ENCODE measurements around the gene INPP4A. TPM values are rescaled to one million over a fixed set of nuclear protein-coding genes. Genes with fewer than 3 reads are reported as not detected.

The INPP4A gene
- total and polyA plus RNA-seq, 2 donors (not counting 3 experiments of a cell fraction or from before 2014, with no cell fraction given), result 14.9 to 28.8 TPM

GRCh38 chr2:98506881-98507280 lies 62.2 kb downstream of the INPP4A start:
- no peak for FAIRE-seq
- Histone ChIP-seq H3K9ac (replicated peaks; ENCODE audit: extremely low read depth, insufficient read depth, low read length) (no peak overlapping the region), H3K9me3 (replicated peaks; ENCODE audit: control insufficient read depth, insufficient read depth, low read length) (no peaks in the 10 kb centered on the region), H3K79me2 (ENCODE audit: control insufficient read depth, insufficient read depth, low read length) (no peaks in the 10 kb centered on the region), H3K9me1 (replicated peaks; ENCODE audit: control insufficient read depth, extremely low read depth, insufficient read depth, low read length) (no peaks in the 10 kb centered on the region), H4K20me1 (replicated peaks; ENCODE audit: control insufficient read depth, extremely low read depth, insufficient read depth, low read length) (no peaks in the 10 kb centered on the region), H3K4me1 (ENCODE audit: control insufficient read depth, extremely low read depth, insufficient read depth, low read length) (peaks cover 3% of the 10 kb centered on the region), H3K4me2 (ENCODE audit: insufficient read depth, low read length) (no peak overlapping the region), H3K27ac (ENCODE audit: insufficient read depth, low read depth, low read length) (no peak overlapping the region), H2AFZ (ENCODE audit: low read depth, low read length) (no peak overlapping the region), H3K36me3 (ENCODE audit: control insufficient read depth in 2 of 2, extremely low read depth in 1 of 2, insufficient read depth in 2 of 2, low read length in 2 of 2) (no peaks in the 10 kb centered on the region), H3K27me3 (ENCODE audit: control insufficient read depth in 2 of 2, insufficient read depth in 2 of 2, low read length in 2 of 2) (no peaks in the 10 kb centered on the region), H3K4me3 (replicated peaks in 1 of 3; ENCODE audit: insufficient read depth in 1 of 3, low read depth in 1 of 3, low read length in 3 of 3) (no peak overlapping the region)
- no TSS peak for BruUV-seq (replicated peaks)
- no peak for DNase-seq (ENCODE audit: low read depth, low spot score)
- TF ChIP-seq JUN (IDR thresholded peaks at IDR 0.05; ENCODE audit: borderline replicate concordance, insufficient read depth, insufficient read length, low read depth), result no peak
- TF ChIP-seq POLR2A (IDR thresholded peaks at IDR 0.05; ENCODE audit: low read depth, low read length), result no peak
- no peak for TF ChIP-seq EZH2 (IDR thresholded peaks at IDR 0.05; ENCODE audit: borderline replicate concordance, low read depth, low read length, severe bottlenecking)
- no peak for TF ChIP-seq POLR2AphosphoS5 (IDR thresholded peaks at IDR 0.05; ENCODE audit: insufficient read depth, low read depth, low read length)
- no peak for TF ChIP-seq FOS (IDR thresholded peaks at IDR 0.05; ENCODE audit: borderline replicate concordance, insufficient read depth, low read length)
- no peak for TF ChIP-seq MAX (IDR thresholded peaks at IDR 0.05; ENCODE audit: insufficient read depth, insufficient read length)
- TF ChIP-seq GATA2 (IDR thresholded peaks at IDR 0.05; ENCODE audit: insufficient read depth, insufficient read length, low read depth, low read length), result no peak
- TF ChIP-seq, protein P1, sequence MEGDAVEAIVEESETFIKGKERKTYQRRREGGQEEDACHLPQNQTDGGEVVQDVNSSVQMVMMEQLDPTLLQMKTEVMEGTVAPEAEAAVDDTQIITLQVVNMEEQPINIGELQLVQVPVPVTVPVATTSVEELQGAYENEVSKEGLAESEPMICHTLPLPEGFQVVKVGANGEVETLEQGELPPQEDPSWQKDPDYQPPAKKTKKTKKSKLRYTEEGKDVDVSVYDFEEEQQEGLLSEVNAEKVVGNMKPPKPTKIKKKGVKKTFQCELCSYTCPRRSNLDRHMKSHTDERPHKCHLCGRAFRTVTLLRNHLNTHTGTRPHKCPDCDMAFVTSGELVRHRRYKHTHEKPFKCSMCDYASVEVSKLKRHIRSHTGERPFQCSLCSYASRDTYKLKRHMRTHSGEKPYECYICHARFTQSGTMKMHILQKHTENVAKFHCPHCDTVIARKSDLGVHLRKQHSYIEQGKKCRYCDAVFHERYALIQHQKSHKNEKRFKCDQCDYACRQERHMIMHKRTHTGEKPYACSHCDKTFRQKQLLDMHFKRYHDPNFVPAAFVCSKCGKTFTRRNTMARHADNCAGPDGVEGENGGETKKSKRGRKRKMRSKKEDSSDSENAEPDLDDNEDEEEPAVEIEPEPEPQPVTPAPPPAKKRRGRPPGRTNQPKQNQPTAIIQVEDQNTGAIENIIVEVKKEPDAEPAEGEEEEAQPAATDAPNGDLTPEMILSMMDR (IDR thresholded peaks at IDR 0.05; ENCODE audit: extremely low read depth in 1 of 2, insufficient read depth in 1 of 2, low read depth in 1 of 2, low read length in 2 of 2), result no peak
- no peak for TF ChIP-seq MYC (IDR thresholded peaks at IDR 0.05; ENCODE audit: low read depth, low read length)
- dilution Hi-C loops (cut with MboI; ENCODE audit: extremely low pct_ligation_motif_present, low sequenced_read_pairs) (no loop called here), intact Hi-C loops (cut with micrococcal nuclease) (no loop called here)
- POLR2A ChIA-PET, result no interaction called here
- CTCF ChIA-PET, result interaction anchor here (0.7 to 3.6 kb wide), 5 partner anchors 8 to 94 kb away, joined by 3 to 9 read pairs (median 5); no protein-coding TSS in a partner anchor

Measured in endothelial cell of umbilical vein (primary cell).